IMR-90 (cell line): ENCODE measurements around the gene ZNF44.

Experiments used
- POLR2A ChIP-seq: IDR thresholded peaks from 2 replicates; pipeline ENCODE4 v1.6.1; 2012; ENCODE audit warnings: mild to moderate bottlenecking, low read depth, low read length
- USF2 ChIP-seq: fragments of 150-350 bp; IDR thresholded peaks from 2 replicates; pipeline ENCODE4 v1.6.1; 2017; ENCODE audit warnings: mild to moderate bottlenecking, antibody characterized with exemption, low read length, low read depth

- TF ChIP-seq USF2 = no peak
- no peak for TF ChIP-seq POLR2A
Measured at GRCh38 chr19:12229990-12230389, 64.7 kb downstream of the ZNF44 start.
